ENCODE measurements around the gene DTNB. TPM values are rescaled to one million over a fixed set of nuclear protein-coding genes. Genes with fewer than 3 reads are reported as not detected.

Gene DTNB
- total and polyA plus RNA-seq, 2 experiments from 2014 or later: 10.3 to 13.9 TPM

DNA sequence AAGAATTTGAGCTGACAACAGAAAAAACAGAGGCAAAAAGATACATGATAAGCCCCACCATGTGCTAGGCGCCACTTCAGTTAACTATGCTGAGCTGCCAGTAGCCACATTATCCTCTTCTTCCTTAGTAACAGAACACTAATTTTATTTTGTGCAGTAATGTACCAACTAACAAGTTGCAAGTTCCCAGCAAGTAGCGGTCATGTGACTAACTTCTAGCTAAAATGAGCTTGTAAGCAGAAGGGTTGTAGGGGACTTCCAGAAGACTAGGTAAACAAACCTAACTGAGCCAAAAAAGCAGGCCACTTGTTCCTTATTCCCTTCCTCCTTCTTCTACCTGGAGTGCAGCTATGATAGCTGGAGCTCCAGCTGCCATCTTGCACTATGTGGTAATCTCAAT lies 75.5 kb downstream of the DTNB start:
- no peak overlapping the region for H3K27ac ChIP-seq
- H3K4me2 ChIP-seq: no peak overlapping the region
- H2AFZ ChIP-seq: no peak overlapping the region
- H3K36me3 ChIP-seq (replicated peaks; ENCODE audit: insufficient read depth, low read depth): no peaks in the 10 kb centered on the region
- no peak for TF ChIP-seq EZH2phosphoT487 (IDR thresholded peaks at IDR 0.05; ENCODE audit: low read depth, severe bottlenecking, unreplicated experiment)
- TF ChIP-seq, protein P1, sequence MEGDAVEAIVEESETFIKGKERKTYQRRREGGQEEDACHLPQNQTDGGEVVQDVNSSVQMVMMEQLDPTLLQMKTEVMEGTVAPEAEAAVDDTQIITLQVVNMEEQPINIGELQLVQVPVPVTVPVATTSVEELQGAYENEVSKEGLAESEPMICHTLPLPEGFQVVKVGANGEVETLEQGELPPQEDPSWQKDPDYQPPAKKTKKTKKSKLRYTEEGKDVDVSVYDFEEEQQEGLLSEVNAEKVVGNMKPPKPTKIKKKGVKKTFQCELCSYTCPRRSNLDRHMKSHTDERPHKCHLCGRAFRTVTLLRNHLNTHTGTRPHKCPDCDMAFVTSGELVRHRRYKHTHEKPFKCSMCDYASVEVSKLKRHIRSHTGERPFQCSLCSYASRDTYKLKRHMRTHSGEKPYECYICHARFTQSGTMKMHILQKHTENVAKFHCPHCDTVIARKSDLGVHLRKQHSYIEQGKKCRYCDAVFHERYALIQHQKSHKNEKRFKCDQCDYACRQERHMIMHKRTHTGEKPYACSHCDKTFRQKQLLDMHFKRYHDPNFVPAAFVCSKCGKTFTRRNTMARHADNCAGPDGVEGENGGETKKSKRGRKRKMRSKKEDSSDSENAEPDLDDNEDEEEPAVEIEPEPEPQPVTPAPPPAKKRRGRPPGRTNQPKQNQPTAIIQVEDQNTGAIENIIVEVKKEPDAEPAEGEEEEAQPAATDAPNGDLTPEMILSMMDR (IDR thresholded peaks at IDR 0.05; ENCODE audit: poor library complexity): no peak
- no peak for TF ChIP-seq EZH2 (IDR thresholded peaks at IDR 0.05; ENCODE audit: borderline replicate concordance)
- H3K9me3 ChIP-seq (ENCODE audit: low read depth): no peaks in the 10 kb centered on the region
- no peaks in the 10 kb centered on the region for H3K9me2 ChIP-seq (replicated peaks; ENCODE audit: insufficient read depth)
- H3K4me3 ChIP-seq: no peak overlapping the region
- no peaks in the 10 kb centered on the region for H3K27me3 ChIP-seq
- no peak for DNase-seq (ENCODE audit: low spot score)
- no peaks in the 10 kb centered on the region for H3K79me2 ChIP-seq
- no peaks in the 10 kb centered on the region for H4K20me1 ChIP-seq (ENCODE audit: insufficient read depth, poor library complexity, severe bottlenecking)
- WGBS (ENCODE audit: low lambda C conversion rate, missing lambda C conversion rate): 93% methylated on average over 2 of the region's 2 CpGs
- H3K4me1 ChIP-seq (ENCODE audit: insufficient read depth): no peaks in the 10 kb centered on the region

DNA sequence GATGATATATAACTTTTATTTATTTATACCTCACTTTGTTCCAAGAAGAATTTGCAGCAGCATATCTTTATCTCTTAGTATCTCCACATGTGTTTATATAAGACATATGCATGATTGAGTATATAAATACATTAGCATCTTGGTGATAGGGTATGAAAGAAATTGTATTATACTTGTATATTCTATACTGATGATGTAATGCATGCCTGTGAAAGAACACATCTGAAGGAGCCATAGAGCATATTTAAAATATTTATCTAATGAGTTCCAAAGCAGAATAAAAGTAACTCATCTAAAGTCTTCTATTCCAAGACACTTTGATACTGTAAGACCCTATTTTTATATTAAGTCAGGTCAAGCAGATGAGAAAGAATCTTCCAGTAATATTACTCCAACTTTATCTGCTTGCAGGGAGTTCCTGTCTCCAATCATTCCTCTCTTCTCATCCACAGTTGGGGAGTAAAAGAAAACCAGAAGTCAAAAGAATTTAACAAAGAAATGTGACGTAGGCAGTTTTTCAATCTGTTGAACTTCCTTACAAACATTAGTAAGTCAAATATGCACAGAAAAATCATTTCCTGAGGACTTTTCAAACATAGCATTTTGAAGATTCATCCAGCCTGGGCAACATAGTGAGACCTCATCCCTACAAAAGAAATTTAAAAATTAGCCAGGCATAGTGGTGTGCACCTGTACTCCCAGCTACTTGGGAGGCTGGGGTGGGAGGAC lies 76.7 kb downstream of the DTNB start:
- no peak overlapping the region for H3K27ac ChIP-seq
- H3K9me3 ChIP-seq (ENCODE audit: low read depth): no peaks in the 10 kb centered on the region
- H3K4me3 ChIP-seq: no peak overlapping the region
- WGBS (ENCODE audit: low lambda C conversion rate, missing lambda C conversion rate): 83% methylated on average over 1 of the region's 1 CpG
- H3K36me3 ChIP-seq (replicated peaks; ENCODE audit: insufficient read depth, low read depth): no peaks in the 10 kb centered on the region
- no peak for DNase-seq (ENCODE audit: low spot score)
- H3K4me2 ChIP-seq: no peak overlapping the region
- no peak for TF ChIP-seq EZH2 (IDR thresholded peaks at IDR 0.05; ENCODE audit: borderline replicate concordance)
- no peaks in the 10 kb centered on the region for H3K9me2 ChIP-seq (replicated peaks; ENCODE audit: insufficient read depth)
- no peaks in the 10 kb centered on the region for H3K4me1 ChIP-seq (ENCODE audit: insufficient read depth)
- H3K79me2 ChIP-seq: no peaks in the 10 kb centered on the region
- no peaks in the 10 kb centered on the region for H3K27me3 ChIP-seq
- H4K20me1 ChIP-seq (ENCODE audit: insufficient read depth, poor library complexity, severe bottlenecking): no peaks in the 10 kb centered on the region
- H2AFZ ChIP-seq: no peak overlapping the region

DNA sequence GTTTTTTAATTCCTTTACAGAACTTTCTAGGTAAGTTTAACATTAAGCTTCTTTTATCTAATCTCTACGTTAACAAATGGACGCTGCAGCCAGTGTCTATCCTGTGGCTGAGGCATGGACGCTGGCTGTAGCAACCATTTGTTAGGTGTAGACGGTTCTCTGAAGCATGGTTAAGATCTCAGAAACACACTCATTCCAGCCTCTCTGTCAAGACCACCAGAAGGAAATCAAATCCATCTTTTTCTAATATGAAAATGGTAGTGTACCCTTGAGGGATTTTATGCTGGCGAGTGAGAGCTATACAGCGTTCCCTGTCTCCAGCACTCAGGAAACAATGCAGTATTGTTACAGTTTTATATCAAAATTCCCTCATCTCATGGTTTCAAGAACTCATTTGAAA lies 78.0 kb downstream of the DTNB start:
- no peaks in the 10 kb centered on the region for H3K27me3 ChIP-seq
- no peak overlapping the region for H2AFZ ChIP-seq
- no peaks in the 10 kb centered on the region for H3K36me3 ChIP-seq (replicated peaks; ENCODE audit: insufficient read depth, low read depth)
- TF ChIP-seq EZH2phosphoT487 (IDR thresholded peaks at IDR 0.05; ENCODE audit: low read depth, severe bottlenecking, unreplicated experiment): no peak
- H3K4me3 ChIP-seq: no peak overlapping the region
- H3K79me2 ChIP-seq: no peaks in the 10 kb centered on the region
- DNase-seq (ENCODE audit: low spot score): no peak
- no peaks in the 10 kb centered on the region for H3K9me2 ChIP-seq (replicated peaks; ENCODE audit: insufficient read depth)
- H3K4me1 ChIP-seq (ENCODE audit: insufficient read depth): no peaks in the 10 kb centered on the region
- H3K4me2 ChIP-seq: no peak overlapping the region
- no peaks in the 10 kb centered on the region for H3K9me3 ChIP-seq (ENCODE audit: low read depth)
- no peaks in the 10 kb centered on the region for H4K20me1 ChIP-seq (ENCODE audit: insufficient read depth, poor library complexity, severe bottlenecking)
- H3K27ac ChIP-seq: no peak overlapping the region
- 81% methylated on average over 6 of the region's 6 CpGs for whole genome bisulfite sequencing (ENCODE audit: low lambda C conversion rate, missing lambda C conversion rate)

DNA sequence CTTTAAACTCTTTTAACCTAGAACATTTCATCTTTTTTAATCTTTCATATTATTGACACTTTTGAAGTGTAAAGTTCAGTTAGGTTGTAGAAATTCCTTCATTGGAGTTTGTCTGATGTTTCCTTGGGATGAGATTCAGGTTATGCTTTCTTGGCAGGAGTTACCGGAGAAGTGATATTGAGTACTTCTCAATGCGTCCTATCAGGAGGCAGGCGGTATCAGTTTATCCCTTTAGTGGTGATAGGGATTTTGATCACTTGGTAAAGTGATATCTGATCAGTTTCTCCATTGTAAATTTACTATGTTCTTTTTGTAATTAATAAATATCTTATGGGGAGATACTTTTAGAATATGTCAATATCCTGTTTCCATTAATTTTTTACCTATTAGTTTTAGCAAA lies 78.4 kb downstream of the DTNB start:
- Histone ChIP-seq H3K27ac (no peak overlapping the region), H4K20me1 (ENCODE audit: insufficient read depth, poor library complexity, severe bottlenecking) (no peaks in the 10 kb centered on the region), H3K4me1 (ENCODE audit: insufficient read depth) (no peaks in the 10 kb centered on the region), H3K27me3 (no peaks in the 10 kb centered on the region), H3K79me2 (no peaks in the 10 kb centered on the region), H3K4me3 (no peak overlapping the region), H3K9me2 (replicated peaks; ENCODE audit: insufficient read depth) (no peaks in the 10 kb centered on the region), H3K9me3 (ENCODE audit: low read depth) (no peaks in the 10 kb centered on the region), H3K36me3 (replicated peaks; ENCODE audit: insufficient read depth, low read depth) (no peaks in the 10 kb centered on the region), H2AFZ (no peak overlapping the region), H3K4me2 (no peak overlapping the region)
- TF ChIP-seq, protein P1 (IDR thresholded peaks at IDR 0.05; ENCODE audit: poor library complexity): no peak
- WGBS (ENCODE audit: low lambda C conversion rate, missing lambda C conversion rate): 94% methylated on average over 3 of the region's 3 CpGs
- no peak for DNase-seq (ENCODE audit: low spot score)
